Measurements from ENCODE around the gene TDRD10. TPM values are rescaled to one million over a fixed set of nuclear protein-coding genes. Genes with fewer than 3 reads are reported as not detected.

TDRD10 gene
- total and polyA plus RNA-seq, 2 of the 4 experiments (the other 2 are of a cell fraction): not detected

DNA sequence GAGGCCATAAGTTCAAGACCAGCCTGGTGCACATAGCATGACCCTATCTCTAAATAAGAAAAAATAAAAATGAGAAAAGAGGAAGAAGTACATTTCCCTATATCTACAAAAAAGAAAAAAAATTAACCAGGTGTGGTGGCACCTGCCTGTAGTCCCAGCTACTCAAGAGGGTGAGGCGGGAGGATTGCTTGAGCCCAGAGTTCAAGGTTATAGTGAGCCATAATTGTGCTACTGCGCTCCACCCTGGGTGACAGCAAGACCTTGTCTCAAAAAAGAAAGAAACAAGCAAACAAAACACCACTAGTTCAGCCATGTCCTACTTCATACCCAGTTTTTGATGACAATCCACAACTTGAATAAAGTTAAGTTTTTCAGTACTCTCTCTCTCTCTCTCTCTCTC is 30.7 kb upstream of the TDRD10 start:
- Histone ChIP-seq H4K5ac (ENCODE audit: low read depth, low read length) (no peak overlapping the region), H2AK9ac (replicated peaks; ENCODE audit: low read depth, low read length, poor library complexity) (no peak overlapping the region), H2BK20ac (ENCODE audit: low read depth, low read length) (no peak overlapping the region), H2BK5ac (ENCODE audit: low read depth, low read length, poor library complexity, severe bottlenecking) (no peak overlapping the region), H2AFZ (replicated peaks; ENCODE audit: low read length, poor library complexity) (no peak overlapping the region), H3K4me2 (ENCODE audit: low read depth, low read length) (no peak overlapping the region), H3K9me1 (ENCODE audit: insufficient read depth, low read length) (peaks cover 6% of the 10 kb centered on the region; the same call in 1 of the 2 replicates), H4K91ac (ENCODE audit: insufficient read depth, low read depth, low read length) (no peak overlapping the region), H4K20me1 (ENCODE audit: insufficient read depth, low read length) (no peaks in the 10 kb centered on the region), H2BK15ac (ENCODE audit: low read depth, low read length) (no peak overlapping the region), H4K8ac (ENCODE audit: low read depth in 2 of 2, low read length in 2 of 2) (no peak overlapping the region), H3K4ac (ENCODE audit: low read depth, low read length) (no peak overlapping the region), H3K79me1 (ENCODE audit: low read depth in 1 of 2, low read length in 2 of 2) (no peaks in the 10 kb centered on the region), H3K4me1 (ENCODE audit: control insufficient read depth, insufficient read depth, low read length) (no peaks in the 10 kb centered on the region; the same call in 1 of the 2 replicates), H3K18ac (ENCODE audit: low read depth, low read length) (no peak overlapping the region), H3K27ac (ENCODE audit: insufficient read depth, low read length) (no peak overlapping the region), H3K14ac (replicated peaks; ENCODE audit: low read depth, low read length) (no peak overlapping the region), H3K23ac (ENCODE audit: low read depth, low read length) (no peak overlapping the region), H3K4me3 (ENCODE audit: insufficient read depth, low read depth, low read length) (no peak overlapping the region), H3K56ac (ENCODE audit: extremely low read depth, insufficient read depth, low read length) (no peak overlapping the region), H3K27me3 (ENCODE audit: control insufficient read depth, insufficient read depth, low read length) (no peaks in the 10 kb centered on the region), H3K9ac (ENCODE audit: low read depth, low read length) (no peak overlapping the region), H3K9me3 (ENCODE audit: control insufficient read depth, insufficient read depth, low read length) (no peaks in the 10 kb centered on the region), H2BK120ac (ENCODE audit: low read depth, low read length) (no peak overlapping the region), H3K36me3 (ENCODE audit: control insufficient read depth, insufficient read depth, low read length) (peaks cover 1% of the 10 kb centered on the region; the same call in 1 of the 2 replicates), H2AK5ac (ENCODE audit: low read depth, low read length) (no peak overlapping the region)
- WGBS, 2 experiments (ENCODE audit: extremely low coverage in 2 of 2, insufficient read length in 1 of 2): no CpG with 5 or more reads among the region's 2 CpGs
- no TSS peak for BruUV-seq (replicated peaks)
- TF ChIP-seq MAFK (IDR thresholded peaks at IDR 0.05; ENCODE audit: low read depth, low read length) (no peak), POLR2A (IDR thresholded peaks at IDR 0.05; ENCODE audit: low read depth, low read length) (no peak), RFX5 (IDR thresholded peaks at IDR 0.05; ENCODE audit: low read depth, low read length) (no peak), FOS (IDR thresholded peaks at IDR 0.05; ENCODE audit: low read depth, low read length) (no peak), MXI1 (IDR thresholded peaks at IDR 0.05; ENCODE audit: borderline replicate concordance, low read depth, low read length) (no peak), MAZ (IDR thresholded peaks at IDR 0.05; ENCODE audit: borderline replicate concordance, low read depth, low read length) (no peak), BHLHE40 (IDR thresholded peaks at IDR 0.05; ENCODE audit: low read depth, low read length) (no peak)
- TF ChIP-seq, protein P1, sequence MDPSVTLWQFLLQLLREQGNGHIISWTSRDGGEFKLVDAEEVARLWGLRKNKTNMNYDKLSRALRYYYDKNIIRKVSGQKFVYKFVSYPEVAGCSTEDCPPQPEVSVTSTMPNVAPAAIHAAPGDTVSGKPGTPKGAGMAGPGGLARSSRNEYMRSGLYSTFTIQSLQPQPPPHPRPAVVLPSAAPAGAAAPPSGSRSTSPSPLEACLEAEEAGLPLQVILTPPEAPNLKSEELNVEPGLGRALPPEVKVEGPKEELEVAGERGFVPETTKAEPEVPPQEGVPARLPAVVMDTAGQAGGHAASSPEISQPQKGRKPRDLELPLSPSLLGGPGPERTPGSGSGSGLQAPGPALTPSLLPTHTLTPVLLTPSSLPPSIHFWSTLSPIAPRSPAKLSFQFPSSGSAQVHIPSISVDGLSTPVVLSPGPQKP (IDR thresholded peaks at IDR 0.05; ENCODE audit: borderline replicate concordance, low read depth, low read length): no peak
- in situ Hi-C loops (cut with MboI; ENCODE audit: low sequenced_read_pairs): no loop called here
- ChIA-PET POLR2A (ENCODE audit: unreplicated experiment) (no interaction called here), CTCF (interaction anchor here (2.4 kb wide), 1 partner anchor 8 kb away, joined by 7 read pairs; no protein-coding TSS in a partner anchor)
- no peak for ATAC-seq (ENCODE audit: low read depth)
- dilution Hi-C loops (cut with HindIII; ENCODE audit: low sequenced_read_pairs, unreplicated experiment): no loop called here
- no peak for DNase-seq
- intact Hi-C loops (cut with micrococcal nuclease): loop anchor here (10.0 kb wide), 1 partner anchor 613 kb away; no protein-coding TSS in a partner anchor

Data from IMR-90 (cell line).